NB4 (cell line): ENCODE data around the gene UBE2J2.
A peak's percentile ranks its signal among the peaks of the same experiment; 100 is the strongest.

ENCODE experiments used
- DNase-seq: peaks from one replicate; pipeline ENCODE4 v3.0.0; 2010; ENCODE audit warnings: low read depth
- H3K4me3 ChIP-seq: one replicate; pipeline ENCODE4 v1.5.1; 2011; ENCODE audit warnings: mild to moderate bottlenecking, low read depth, low read length, moderate library complexity
- MAX ChIP-seq: IDR thresholded peaks from 2 replicates; pipeline ENCODE4 v1.6.1; 2011; ENCODE audit warnings: low read depth, low read length
- MYC ChIP-seq: IDR thresholded peaks from 2 replicates; pipeline ENCODE4 v1.6.1; 2011; ENCODE audit warnings: low read depth, low read length
- POLR2A ChIP-seq: IDR thresholded peaks from 2 replicates; pipeline ENCODE4 v1.6.1; 2011; ENCODE audit warnings: mild to moderate bottlenecking; ENCODE audit not compliant: insufficient read length; ENCODE audit errors: extremely low read depth
- TF ChIP-seq, protein P1 (sequence below): IDR thresholded peaks from one replicate; pipeline ENCODE4 v1.5.1; 2012; ENCODE audit warnings: low read depth, low read length

UBE2J2 gene

DNA sequence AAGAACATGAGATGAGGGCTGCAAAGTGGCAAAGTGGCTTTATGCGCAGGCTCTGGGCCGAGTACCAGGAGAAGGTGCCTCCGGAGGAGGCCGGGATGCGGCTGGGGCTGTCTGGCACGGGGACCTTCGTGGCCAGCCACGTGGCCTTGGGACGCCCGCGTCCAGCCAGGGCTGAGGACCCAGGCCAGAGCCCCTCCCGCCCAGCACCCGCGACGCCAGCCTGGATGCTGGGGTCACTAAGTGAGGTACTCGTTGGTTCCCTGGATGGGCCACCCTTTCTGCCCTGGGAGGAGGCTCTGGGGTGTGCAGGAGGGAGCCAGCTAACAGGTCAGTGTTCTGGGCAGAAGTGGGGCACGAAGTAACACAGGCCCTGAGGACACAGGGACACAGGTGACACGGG lies 19.2 kb upstream of the UBE2J2 start:
- no peak overlapping the region for H3K4me3 ChIP-seq
- DNase-seq, result no peak
- TF ChIP-seq MAX (no peak), POLR2A (no peak), MYC (no peak)
- TF ChIP-seq, protein P1, sequence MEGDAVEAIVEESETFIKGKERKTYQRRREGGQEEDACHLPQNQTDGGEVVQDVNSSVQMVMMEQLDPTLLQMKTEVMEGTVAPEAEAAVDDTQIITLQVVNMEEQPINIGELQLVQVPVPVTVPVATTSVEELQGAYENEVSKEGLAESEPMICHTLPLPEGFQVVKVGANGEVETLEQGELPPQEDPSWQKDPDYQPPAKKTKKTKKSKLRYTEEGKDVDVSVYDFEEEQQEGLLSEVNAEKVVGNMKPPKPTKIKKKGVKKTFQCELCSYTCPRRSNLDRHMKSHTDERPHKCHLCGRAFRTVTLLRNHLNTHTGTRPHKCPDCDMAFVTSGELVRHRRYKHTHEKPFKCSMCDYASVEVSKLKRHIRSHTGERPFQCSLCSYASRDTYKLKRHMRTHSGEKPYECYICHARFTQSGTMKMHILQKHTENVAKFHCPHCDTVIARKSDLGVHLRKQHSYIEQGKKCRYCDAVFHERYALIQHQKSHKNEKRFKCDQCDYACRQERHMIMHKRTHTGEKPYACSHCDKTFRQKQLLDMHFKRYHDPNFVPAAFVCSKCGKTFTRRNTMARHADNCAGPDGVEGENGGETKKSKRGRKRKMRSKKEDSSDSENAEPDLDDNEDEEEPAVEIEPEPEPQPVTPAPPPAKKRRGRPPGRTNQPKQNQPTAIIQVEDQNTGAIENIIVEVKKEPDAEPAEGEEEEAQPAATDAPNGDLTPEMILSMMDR, result no peak

DNA sequence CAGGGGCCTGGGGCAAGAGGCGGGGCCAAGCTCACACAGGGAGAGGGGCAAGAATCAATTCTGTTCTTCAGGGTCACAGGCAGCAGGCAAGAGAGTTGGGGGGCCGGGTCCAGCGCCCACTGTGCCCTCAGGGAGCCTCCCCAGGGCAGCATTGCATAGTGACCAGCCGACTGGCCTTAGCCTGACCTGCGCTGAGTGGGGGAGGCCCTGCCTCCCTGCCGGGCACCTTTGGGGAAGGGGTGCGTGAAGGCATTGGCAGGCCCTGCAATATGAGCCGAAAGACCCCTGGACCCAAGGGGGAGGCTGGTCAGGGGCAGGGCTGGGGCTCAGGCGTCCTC lies 18.8 kb upstream of the UBE2J2 start:
- H3K4me3 ChIP-seq, result no peak overlapping the region
- TF ChIP-seq POLR2A (no peak), MAX (no peak), MYC (no peak)
- TF ChIP-seq, protein P1, result no peak
- DNase-seq, result no peak

DNA sequence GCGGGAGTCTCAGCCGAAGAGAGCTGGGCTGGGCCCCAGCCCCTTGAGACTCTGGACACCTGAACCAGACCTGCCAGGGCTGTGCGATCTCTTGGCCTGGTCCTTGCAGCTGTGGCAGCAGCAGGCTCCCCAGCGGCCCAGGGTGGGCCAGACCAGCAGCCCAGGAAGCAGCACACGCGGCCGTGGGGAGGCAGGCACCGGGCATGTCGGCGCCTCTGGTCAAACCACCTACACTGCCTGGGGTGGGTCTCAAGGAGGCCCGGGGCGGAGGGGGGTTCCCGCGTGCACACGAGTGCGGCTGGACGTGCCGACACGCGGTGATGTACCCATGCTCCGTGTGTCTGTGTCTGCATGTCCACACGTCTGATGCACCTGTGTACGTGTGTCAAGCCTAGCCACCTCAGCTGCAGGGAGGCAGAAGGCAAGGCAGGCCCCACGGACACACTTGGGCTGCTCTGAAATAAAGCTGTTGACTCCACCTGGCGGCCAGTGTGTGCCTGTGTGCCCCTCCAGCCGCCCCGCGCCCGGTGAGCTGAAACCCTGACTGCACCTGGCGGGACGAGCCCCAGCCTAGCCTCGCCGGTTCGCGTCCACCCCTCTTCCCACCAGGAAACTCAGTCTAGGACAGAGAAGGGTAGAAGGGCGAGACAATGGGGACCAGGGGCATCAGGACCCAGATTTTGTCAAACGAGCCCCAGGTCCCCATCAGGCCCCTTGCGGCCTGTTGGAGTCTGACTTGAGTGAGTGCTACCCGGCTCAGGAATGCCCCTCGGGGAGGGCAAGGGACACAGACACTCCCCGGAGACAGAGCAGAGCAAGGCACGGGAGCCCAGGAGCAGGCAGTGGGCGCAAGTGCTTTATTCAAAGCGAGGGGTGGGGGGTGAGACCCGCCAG lies 18.1 kb upstream of the UBE2J2 start:
- TF ChIP-seq, protein P1, result peak; percentile 44
- TF ChIP-seq MYC, result no peak
- no peak for TF ChIP-seq MAX
- no peak for TF ChIP-seq POLR2A
- no peak overlapping the region for H3K4me3 ChIP-seq
- peak; percentile 71 for DNase-seq

DNA sequence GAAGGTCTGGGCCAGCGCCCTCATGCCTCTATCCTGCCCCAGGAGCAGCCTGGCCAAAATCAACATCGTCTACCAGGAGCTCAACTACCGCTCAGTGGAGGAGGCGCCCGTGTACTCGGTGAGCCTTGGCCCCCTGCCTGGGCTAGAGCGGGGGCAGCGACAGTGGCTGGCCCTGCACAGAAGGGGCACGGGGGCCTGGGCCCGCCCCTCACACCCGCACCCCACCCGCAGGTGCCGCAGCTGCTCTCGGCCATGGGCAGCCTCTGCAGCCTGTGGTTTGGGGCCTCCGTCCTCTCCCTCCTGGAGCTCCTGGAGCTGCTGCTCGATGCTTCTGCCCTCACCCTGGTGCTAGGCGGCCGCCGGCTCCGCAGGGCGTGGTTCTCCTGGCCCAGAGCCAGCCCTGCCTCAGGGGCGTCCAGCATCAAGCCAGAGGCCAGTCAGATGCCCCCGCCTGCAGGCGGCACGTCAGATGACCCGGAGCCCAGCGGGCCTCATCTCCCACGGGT lies 17.4 kb upstream of the UBE2J2 start:
- DNase-seq, result no peak
- TF ChIP-seq MYC (no peak), POLR2A (no peak), MAX (no peak)
- TF ChIP-seq, protein P1, result no peak
- H3K4me3 ChIP-seq, result no peak overlapping the region

- H3K4me3 ChIP-seq, result no peak overlapping the region
- peak; percentile 43 for DNase-seq
- TF ChIP-seq POLR2A, result no peak
- TF ChIP-seq MAX, result no peak
- no peak for TF ChIP-seq MYC
- TF ChIP-seq, protein P1, result peak; percentile 7
Measured at GRCh38 chr1:1290238-1290731, 16.6 kb upstream of the UBE2J2 start.
